PFSK-1 (cell line): ENCODE data around the gene HSFX1.
"Not testable (repeated sequence)": the region's sequence is repeated elsewhere in the genome, so short reads cannot be mapped to it uniquely, and the experiment has no call there.

Experiments
- FOXP2 ChIP-seq: optimal IDR thresholded peaks from 2 replicates; pipeline ENCODE3; 2011; ENCODE audit warnings: borderline replicate concordance, control low read depth, inconsistent platforms; ENCODE audit not compliant: insufficient read depth; ENCODE audit errors: extremely low read length, extremely low read depth
- POLR2AphosphoS5 ChIP-seq: IDR thresholded peaks from 2 replicates; pipeline ENCODE4 v1.6.1; 2012; ENCODE audit warnings: low read depth, mild to moderate bottlenecking, control low read depth, low read length, moderate library complexity
- REST ChIP-seq, 2 experiments: IDR thresholded peaks; 2 replicates each; pipeline versions ENCODE4 v1.6.1 to v1.8.0; 2011 to 2012; ENCODE audit warnings: low read depth in 2 of 2, low read length in 2 of 2, control low read depth in 1 of 2, inconsistent platforms in 1 of 2, mild to moderate bottlenecking in 1 of 2, moderate library complexity in 1 of 2; ENCODE audit not compliant: insufficient read depth in 1 of 2
- SIN3A ChIP-seq: IDR thresholded peaks from 2 replicates; pipeline ENCODE4 v1.6.1; 2012; ENCODE audit warnings: mild to moderate bottlenecking, low read length, moderate library complexity, borderline replicate concordance; ENCODE audit not compliant: insufficient read depth
- TAF1 ChIP-seq: IDR thresholded peaks from 2 replicates; pipeline ENCODE4 v1.6.1; 2012; ENCODE audit warnings: low read length, control low read depth, borderline replicate concordance; ENCODE audit not compliant: insufficient read depth

Gene HSFX1

GRCh38 chrX:149762696-149763614 is 10.9 kb upstream of the HSFX1 start:
- no peak for TF ChIP-seq TAF1
- no peak for TF ChIP-seq POLR2AphosphoS5
- TF ChIP-seq FOXP2, result no peak
- TF ChIP-seq REST (IDR thresholded peaks at IDR 0.05; ENCODE audit: insufficient read depth in 1 of 2, low read depth in 2 of 2, low read length in 2 of 2), result no peak
- no peak for TF ChIP-seq SIN3A

- TF ChIP-seq POLR2AphosphoS5; REST (IDR thresholded peaks at IDR 0.05; ENCODE audit: insufficient read depth in 1 of 2, low read depth in 2 of 2, low read length in 2 of 2); TAF1: not testable (repeated sequence)
These were observed 7.9 kb downstream of the HSFX1 start, which contains the start of gene MAGEA9 for GRCh38 chrX:149781727-149782126. Gene MAGEA9 (plus strand): TSS chrX:149781930. CDS start chrX:149786211, 4,281 bp downstream.

GRCh38 chrX:149799095-149799714 is 25.3 kb downstream of the HSFX1 start:
- no peak for TF ChIP-seq REST (IDR thresholded peaks at IDR 0.05; ENCODE audit: insufficient read depth in 1 of 2, low read depth in 2 of 2, low read length in 2 of 2)
- TF ChIP-seq FOXP2, result no peak
- TF ChIP-seq SIN3A, result no peak
- TF ChIP-seq TAF1, result no peak
- TF ChIP-seq POLR2AphosphoS5, result no peak

GRCh38 chrX:149799938-149800337 is 26.1 kb downstream of the HSFX1 start:
- TF ChIP-seq SIN3A (no peak), REST (IDR thresholded peaks at IDR 0.05; ENCODE audit: insufficient read depth in 1 of 2, low read depth in 2 of 2, low read length in 2 of 2) (no peak), FOXP2 (no peak), TAF1 (no peak), POLR2AphosphoS5 (no peak)
